HFF-Myc (cell line): ENCODE data around the gene REEP3.

Source experiments
- DNase-seq: peaks from one replicate; pipeline ENCODE4 v3.0.0-alpha.2; 2011; ENCODE audit warnings: low read depth; ENCODE audit errors: extremely low read depth
- H3K4me3 ChIP-seq: replicated peaks from 2 replicates; pipeline ENCODE4 v1.5.1; 2011; ENCODE audit warnings: low read depth, mild to moderate bottlenecking, control low read depth, low read length
- TF ChIP-seq, protein P1 (sequence below): IDR thresholded peaks from 2 replicates; pipeline ENCODE4 v1.5.1; 2012; ENCODE audit warnings: mild to moderate bottlenecking, low read depth, low read length, control low read depth; ENCODE audit errors: missing control alignments

The REEP3 gene

DNA sequence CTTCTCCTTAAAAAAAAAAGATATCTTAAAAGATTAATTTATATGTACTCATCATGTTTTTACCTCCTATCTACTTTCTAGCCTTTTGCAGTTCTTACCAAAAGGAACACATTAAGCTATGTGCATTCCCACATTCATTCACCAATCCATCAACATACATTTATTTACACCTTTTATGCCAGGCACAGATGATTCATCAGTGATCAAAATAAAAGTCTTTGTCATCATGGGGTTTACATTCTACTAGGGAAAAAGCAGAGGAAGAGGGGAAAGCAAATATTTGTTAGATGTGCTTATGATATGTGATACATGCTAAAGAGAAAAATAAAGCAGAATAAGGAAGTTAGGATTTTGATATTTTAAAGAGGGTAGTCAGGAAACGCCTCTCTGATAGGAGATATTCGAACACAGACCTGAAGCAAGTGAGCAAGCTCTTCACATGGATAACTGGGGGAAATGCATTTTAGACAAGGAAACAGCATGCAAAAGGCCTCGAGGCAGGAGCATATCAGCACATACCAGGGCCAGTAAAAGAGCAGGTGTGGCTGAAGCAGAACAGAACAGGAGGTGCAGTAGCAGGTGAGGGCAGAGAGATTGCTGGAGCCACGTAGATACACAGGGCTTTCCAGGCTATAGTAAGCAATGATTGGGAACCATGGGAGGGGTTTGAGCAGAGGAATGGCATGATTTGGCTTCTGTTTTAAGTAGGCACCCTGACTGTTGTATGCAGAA is 67.4 kb downstream of the REEP3 start:
- no peak for DNase-seq
- H3K4me3 ChIP-seq: no peak overlapping the region
- TF ChIP-seq, protein P1, sequence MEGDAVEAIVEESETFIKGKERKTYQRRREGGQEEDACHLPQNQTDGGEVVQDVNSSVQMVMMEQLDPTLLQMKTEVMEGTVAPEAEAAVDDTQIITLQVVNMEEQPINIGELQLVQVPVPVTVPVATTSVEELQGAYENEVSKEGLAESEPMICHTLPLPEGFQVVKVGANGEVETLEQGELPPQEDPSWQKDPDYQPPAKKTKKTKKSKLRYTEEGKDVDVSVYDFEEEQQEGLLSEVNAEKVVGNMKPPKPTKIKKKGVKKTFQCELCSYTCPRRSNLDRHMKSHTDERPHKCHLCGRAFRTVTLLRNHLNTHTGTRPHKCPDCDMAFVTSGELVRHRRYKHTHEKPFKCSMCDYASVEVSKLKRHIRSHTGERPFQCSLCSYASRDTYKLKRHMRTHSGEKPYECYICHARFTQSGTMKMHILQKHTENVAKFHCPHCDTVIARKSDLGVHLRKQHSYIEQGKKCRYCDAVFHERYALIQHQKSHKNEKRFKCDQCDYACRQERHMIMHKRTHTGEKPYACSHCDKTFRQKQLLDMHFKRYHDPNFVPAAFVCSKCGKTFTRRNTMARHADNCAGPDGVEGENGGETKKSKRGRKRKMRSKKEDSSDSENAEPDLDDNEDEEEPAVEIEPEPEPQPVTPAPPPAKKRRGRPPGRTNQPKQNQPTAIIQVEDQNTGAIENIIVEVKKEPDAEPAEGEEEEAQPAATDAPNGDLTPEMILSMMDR: no peak

DNA sequence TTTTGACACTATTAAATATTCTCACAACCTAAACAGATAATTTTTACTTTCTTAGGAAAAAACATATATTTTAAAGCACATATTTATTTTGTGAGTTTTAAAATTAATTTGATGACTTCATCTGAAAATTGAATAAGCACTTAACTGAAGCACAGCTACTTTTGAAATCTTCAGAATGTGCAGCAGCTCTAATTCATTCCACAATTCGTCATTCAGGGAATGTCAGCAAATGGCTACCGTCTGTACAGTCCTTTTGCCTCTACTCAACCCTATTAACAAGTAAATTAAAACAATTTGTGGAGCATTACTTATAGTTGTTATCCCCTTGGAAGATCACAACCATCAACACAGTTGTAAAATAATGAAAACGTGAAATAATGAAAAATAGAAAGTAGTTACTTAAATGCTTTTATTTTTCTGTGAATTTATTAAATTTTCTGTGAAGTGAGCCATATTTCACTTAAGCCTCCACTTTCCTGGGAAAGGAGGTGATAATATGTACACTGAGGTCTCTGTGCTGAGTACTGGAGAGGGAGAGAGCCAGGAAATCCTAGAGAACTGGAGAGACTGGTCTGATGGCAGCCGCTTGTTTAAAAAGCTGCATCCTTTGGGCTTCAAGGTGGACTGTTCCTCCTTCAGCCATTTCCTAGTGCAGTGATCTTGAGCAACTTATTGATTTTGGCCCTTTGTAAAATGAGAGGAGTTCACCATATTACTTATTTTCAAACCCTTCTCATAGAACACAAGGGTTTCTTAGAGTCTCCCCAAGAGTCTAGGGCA is 70.6 kb downstream of the REEP3 start:
- H3K4me3 ChIP-seq: no peak overlapping the region
- no peak for DNase-seq
- TF ChIP-seq, protein P1: no peak

DNA sequence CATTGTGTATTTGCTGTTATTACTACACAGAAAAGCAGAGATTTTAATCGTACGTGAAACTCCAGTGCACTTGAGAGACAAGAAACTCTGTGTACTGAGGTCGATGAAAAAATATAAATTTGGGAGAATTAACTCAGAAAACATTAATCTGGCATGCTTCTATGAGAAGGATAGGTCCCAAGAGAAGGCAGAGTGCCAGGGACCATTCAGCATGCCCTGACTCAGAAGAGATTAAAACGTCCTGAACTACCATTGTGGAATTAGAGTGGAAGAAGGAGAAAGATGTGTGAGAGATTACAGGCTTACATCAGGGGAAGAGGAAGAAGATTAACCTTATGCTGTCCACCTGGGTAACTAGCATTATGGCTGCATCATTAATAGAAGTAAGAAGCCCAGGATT is 72.4 kb downstream of the REEP3 start:
- H3K4me3 ChIP-seq: no peak overlapping the region
- TF ChIP-seq, protein P1: no peak
- no peak for DNase-seq

DNA sequence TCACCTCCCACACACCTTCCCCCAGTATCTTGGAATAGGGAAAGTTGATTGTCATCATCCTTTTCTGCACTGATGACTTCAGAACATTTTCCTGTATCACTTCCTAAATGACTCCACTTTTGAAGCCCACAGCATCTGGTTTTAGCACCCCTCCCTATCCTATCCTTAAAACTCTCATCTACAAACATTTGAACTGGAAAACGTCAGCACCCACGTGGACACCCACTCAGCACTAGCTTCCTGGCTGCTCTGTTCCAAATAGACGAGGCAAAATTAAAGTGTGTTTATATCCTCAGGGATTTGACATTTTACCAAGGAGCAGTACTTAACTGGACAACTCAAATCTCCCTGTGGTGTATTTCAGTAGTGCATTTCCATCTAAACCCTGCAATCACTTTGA is 73.9 kb downstream of the REEP3 start:
- TF ChIP-seq, protein P1: no peak

DNA sequence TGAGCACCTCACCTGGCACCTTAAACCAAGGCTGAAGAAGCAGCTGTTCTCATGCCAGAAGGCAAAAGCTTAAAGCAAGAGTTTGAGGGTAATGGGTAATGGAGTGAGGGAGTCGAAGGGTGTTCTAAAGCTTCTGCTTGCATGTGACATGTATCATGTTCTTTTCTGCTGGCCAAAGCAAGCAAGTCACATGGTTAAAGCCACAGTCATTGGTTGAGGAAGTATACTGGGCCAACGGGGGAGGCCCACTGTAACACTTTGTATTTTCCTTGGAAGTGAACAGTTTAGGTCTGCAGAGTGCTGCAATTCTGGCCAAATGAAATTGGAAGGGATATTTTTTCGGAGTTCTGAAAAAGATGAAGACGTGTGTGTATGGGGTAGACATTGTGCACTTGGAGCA is 75.7 kb downstream of the REEP3 start:
- H3K4me3 ChIP-seq: no peak overlapping the region
- TF ChIP-seq, protein P1: no peak
- DNase-seq: no peak

More for the DNA sequence above, 73.9 kb downstream of the REEP3 start:
- no peak overlapping the region for H3K4me3 ChIP-seq
- DNase-seq: no peak

DNA sequence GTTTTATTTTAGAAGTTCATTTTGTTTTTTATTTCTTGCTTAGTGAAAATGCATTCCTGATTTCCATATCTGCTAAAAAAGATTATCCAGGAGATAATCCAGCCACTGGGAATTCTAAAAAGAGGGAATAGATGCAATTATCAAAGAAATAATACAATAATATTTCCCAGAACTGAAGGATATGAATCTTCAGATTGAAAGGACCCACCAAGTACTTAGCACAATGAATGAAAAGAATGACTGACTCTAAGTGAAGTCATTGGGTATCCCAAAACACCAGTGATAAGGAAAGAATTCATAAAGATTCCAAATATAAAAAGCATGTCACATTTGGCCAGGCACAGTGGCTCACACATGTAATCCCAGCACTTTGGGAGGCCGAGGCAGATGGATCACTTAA is 79.3 kb downstream of the REEP3 start:
- H3K4me3 ChIP-seq: no peak overlapping the region
- DNase-seq: no peak
- TF ChIP-seq, protein P1: no peak
